Measurements from ENCODE around the gene EXOC2.

The EXOC2 gene

DNA sequence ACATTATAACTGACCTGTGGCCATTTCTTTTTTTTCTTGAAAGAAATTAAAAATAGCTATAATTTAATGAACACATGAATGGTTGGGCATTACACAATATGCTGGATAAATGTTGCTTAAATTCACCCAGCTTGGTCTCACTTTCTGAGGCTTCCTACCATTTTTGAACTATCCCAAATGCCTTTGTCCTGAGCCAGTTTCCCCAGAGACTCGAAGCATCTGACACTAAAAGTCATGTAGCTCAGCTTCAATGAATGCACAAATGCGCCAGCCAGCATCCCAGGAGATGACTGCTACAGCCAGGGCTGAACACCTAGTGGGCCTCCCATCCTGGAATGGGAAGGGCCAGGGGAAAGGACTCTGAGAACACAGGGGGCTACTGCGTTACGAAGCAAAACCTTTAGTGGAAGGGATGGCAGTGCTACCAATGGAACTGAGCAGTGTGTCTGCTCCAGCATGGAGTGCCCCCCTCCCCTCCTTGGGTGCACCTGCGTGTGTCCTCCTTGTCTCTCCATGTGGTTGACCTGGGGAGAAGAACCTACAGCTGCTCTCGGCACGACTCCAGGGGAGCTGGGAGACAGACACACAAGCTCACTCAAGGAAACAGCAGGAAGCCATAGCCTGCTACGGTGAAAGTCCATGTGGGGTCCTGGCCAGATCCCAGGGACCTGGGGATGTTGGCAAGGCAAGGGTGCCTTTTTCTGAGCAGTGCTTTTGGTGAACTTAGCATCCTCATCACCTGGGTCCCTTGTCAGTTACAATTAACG, 240.5 kb downstream of the EXOC2 start:
- Histone ChIP-seq H3K9ac (ENCODE audit: low read depth in 1 of 2, low read length in 2 of 2) (no peak overlapping the region), H3K9me3 (ENCODE audit: control insufficient read depth in 2 of 2, low read length in 2 of 2) (no peaks in the 10 kb centered on the region), H3K4me1 (ENCODE audit: control insufficient read depth in 2 of 2, insufficient read depth in 2 of 2, low read length in 2 of 2) (peaks cover 0 to 2% of the 10 kb centered on the region in 2 donors), H3K4me3 (ENCODE audit: low read length in 2 of 2) (no peak overlapping the region), H3K27me3 (ENCODE audit: control insufficient read depth in 2 of 2, insufficient read depth in 2 of 2, low read length in 2 of 2) (no peaks in the 10 kb centered on the region), H3K36me3 (ENCODE audit: control insufficient read depth in 2 of 2, insufficient read depth in 2 of 2, low read length in 2 of 2) (no peaks in the 10 kb centered on the region), H3K27ac (ENCODE audit: low read depth in 2 of 2, low read length in 2 of 2) (no peak overlapping the region)

- Histone ChIP-seq H3K9me3 (ENCODE audit: control insufficient read depth in 2 of 2, low read length in 2 of 2) (no peaks in the 10 kb centered on the region), H3K36me3 (ENCODE audit: control insufficient read depth in 2 of 2, insufficient read depth in 2 of 2, low read length in 2 of 2) (no peaks in the 10 kb centered on the region), H3K27ac (ENCODE audit: low read depth in 2 of 2, low read length in 2 of 2) (no peak overlapping the region), H3K4me3 (ENCODE audit: low read length in 2 of 2) (no peak overlapping the region), H3K9ac (ENCODE audit: low read depth in 1 of 2, low read length in 2 of 2) (no peak overlapping the region), H3K27me3 (ENCODE audit: control insufficient read depth in 2 of 2, insufficient read depth in 2 of 2, low read length in 2 of 2) (no peaks in the 10 kb centered on the region), H3K4me1 (ENCODE audit: control insufficient read depth in 2 of 2, insufficient read depth in 2 of 2, low read length in 2 of 2) (peaks cover 0 to 2% of the 10 kb centered on the region in 2 donors)
Measured at GRCh38 chr6:451847-452246, 241.1 kb downstream of the EXOC2 start.

GRCh38 chr6:451336-451735, 241.6 kb downstream of the EXOC2 start:
- Histone ChIP-seq H3K4me1 (ENCODE audit: control insufficient read depth in 2 of 2, insufficient read depth in 2 of 2, low read length in 2 of 2) (peaks cover 0 to 2% of the 10 kb centered on the region in 2 donors), H3K27ac (ENCODE audit: low read depth in 2 of 2, low read length in 2 of 2) (no peak overlapping the region), H3K27me3 (ENCODE audit: control insufficient read depth in 2 of 2, insufficient read depth in 2 of 2, low read length in 2 of 2) (no peaks in the 10 kb centered on the region), H3K9me3 (ENCODE audit: control insufficient read depth in 2 of 2, low read length in 2 of 2) (no peaks in the 10 kb centered on the region), H3K4me3 (ENCODE audit: low read length in 2 of 2) (no peak overlapping the region), H3K9ac (ENCODE audit: low read depth in 1 of 2, low read length in 2 of 2) (no peak overlapping the region), H3K36me3 (ENCODE audit: control insufficient read depth in 2 of 2, insufficient read depth in 2 of 2, low read length in 2 of 2) (no peaks in the 10 kb centered on the region)

DNA sequence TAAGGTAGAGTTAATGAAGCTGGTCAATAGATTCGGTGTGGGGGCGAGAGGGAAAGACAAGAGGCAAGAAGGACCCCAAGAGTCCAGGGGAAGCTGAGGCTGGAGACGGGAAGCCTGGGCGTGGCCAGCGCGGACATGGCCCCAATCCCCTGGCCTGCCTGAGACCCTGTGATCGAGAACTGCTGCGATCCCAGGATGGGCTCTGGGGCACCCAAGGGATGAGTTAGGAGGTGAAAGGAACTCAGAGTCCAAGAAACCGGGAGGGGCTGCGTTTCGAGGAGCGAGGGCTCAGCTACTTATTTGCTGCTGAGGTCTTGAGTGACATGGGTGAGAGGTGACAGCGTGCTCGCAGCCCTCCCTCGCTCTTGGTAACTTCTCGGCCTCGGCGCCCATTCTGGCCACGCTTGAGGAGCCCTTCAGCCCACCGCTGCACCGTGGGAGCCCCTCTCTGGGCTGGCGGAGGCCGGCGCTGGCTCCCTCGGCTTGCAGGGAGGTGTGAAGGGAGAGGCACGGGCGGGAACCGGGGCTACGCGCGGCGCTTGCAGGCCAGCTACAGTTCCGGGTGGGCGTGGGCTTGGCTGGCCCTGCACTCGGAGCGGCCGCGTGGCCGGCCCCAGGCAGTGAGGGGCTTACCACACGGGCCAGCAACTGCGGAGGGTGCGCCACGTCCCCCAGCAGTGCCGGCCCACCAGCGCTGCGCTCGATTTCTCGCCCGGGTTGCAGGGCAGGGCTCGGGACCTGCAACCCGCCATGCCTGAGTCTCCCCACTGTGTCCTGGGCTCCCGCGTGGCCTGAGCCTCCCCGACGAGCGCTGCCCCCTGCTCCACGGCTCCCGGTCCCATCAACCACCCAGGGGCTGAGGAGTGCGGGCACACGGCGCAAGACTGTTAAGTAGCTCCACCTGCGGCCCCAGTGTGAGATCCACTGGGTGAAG, 243.2 kb downstream of the EXOC2 start:
- Histone ChIP-seq H3K27me3 (ENCODE audit: control insufficient read depth in 2 of 2, insufficient read depth in 2 of 2, low read length in 2 of 2) (no peaks in the 10 kb centered on the region), H3K9me3 (ENCODE audit: control insufficient read depth in 2 of 2, low read length in 2 of 2) (no peaks in the 10 kb centered on the region), H3K9ac (ENCODE audit: low read depth in 1 of 2, low read length in 2 of 2) (no peak overlapping the region), H3K4me1 (ENCODE audit: control insufficient read depth in 2 of 2, insufficient read depth in 2 of 2, low read length in 2 of 2) (peaks cover 0 to 2% of the 10 kb centered on the region in 2 donors), H3K36me3 (ENCODE audit: control insufficient read depth in 2 of 2, insufficient read depth in 2 of 2, low read length in 2 of 2) (no peaks in the 10 kb centered on the region), H3K4me3 (ENCODE audit: low read length in 2 of 2) (no peak overlapping the region), H3K27ac (ENCODE audit: low read depth in 2 of 2, low read length in 2 of 2) (no peak overlapping the region)

- Histone ChIP-seq H3K9me3 (ENCODE audit: control insufficient read depth in 2 of 2, low read length in 2 of 2) (no peaks in the 10 kb centered on the region), H3K4me1 (ENCODE audit: control insufficient read depth in 2 of 2, insufficient read depth in 2 of 2, low read length in 2 of 2) (peaks cover 0 to 2% of the 10 kb centered on the region in 2 donors), H3K9ac (ENCODE audit: low read depth in 1 of 2, low read length in 2 of 2) (no peak overlapping the region), H3K27ac (ENCODE audit: low read depth in 2 of 2, low read length in 2 of 2) (no peak overlapping the region), H3K4me3 (ENCODE audit: low read length in 2 of 2) (no peak overlapping the region), H3K27me3 (ENCODE audit: control insufficient read depth in 2 of 2, insufficient read depth in 2 of 2, low read length in 2 of 2) (no peaks in the 10 kb centered on the region), H3K36me3 (ENCODE audit: control insufficient read depth in 2 of 2, insufficient read depth in 2 of 2, low read length in 2 of 2) (no peaks in the 10 kb centered on the region)
Measured at GRCh38 chr6:449057-449430, 243.9 kb downstream of the EXOC2 start.

- Histone ChIP-seq H3K9ac (ENCODE audit: low read depth in 1 of 2, low read length in 2 of 2) (no peak overlapping the region), H3K4me1 (ENCODE audit: control insufficient read depth in 2 of 2, insufficient read depth in 2 of 2, low read length in 2 of 2) (peaks cover 0 to 2% of the 10 kb centered on the region in 2 donors), H3K27ac (ENCODE audit: low read depth in 2 of 2, low read length in 2 of 2) (no peak overlapping the region), H3K4me3 (ENCODE audit: low read length in 2 of 2) (no peak overlapping the region), H3K9me3 (ENCODE audit: control insufficient read depth in 2 of 2, low read length in 2 of 2) (no peaks in the 10 kb centered on the region), H3K27me3 (ENCODE audit: control insufficient read depth in 2 of 2, insufficient read depth in 2 of 2, low read length in 2 of 2) (no peaks in the 10 kb centered on the region), H3K36me3 (ENCODE audit: control insufficient read depth in 2 of 2, insufficient read depth in 2 of 2, low read length in 2 of 2) (no peaks in the 10 kb centered on the region)
Measured at GRCh38 chr6:448296-449056, 244.5 kb downstream of the EXOC2 start.

DNA sequence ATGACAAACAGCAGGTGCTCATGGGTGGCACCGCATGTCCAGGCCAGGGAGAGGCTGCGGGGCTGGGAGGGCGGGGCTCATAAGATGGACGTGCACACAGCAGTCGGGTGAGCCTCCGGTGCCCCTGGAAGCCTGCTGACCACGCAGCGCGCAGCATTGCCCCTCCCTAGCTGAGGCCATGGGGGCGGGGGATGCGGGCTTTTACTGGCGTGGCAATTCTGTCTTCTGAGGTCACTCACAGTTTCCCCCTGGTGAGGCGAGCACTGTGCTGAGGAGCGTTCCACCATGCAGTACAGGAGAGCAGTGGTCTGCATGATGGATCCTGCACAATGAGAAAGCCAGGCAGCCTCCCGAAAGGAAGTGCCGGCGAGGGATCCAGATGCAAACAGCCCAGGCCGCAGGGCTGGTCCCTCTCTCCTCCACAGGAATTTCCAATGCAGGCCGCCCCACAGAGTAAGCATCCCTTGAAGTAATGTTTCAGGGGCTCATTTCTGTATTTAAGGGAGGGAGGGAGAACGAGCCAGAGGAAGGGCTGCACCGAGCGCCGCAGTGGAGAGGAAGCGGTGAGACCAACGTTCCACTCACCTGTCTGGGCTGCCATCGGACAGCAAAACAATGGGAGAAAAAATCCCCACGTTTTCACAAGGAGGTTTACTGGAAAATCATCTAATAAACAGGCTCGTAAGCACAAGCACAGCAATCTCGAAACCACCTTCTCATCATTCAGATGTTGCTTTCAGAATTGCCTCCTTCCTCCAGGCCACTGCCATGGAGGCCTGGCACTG, 245.4 kb downstream of the EXOC2 start:
- H3K9me3 ChIP-seq (ENCODE audit: control insufficient read depth in 2 of 2, low read length in 2 of 2): no peaks in the 10 kb centered on the region
- no peak overlapping the region for H3K27ac ChIP-seq (ENCODE audit: low read depth in 2 of 2, low read length in 2 of 2)
- no peak overlapping the region for H3K4me3 ChIP-seq (ENCODE audit: low read length in 2 of 2)
- no peak overlapping the region for H3K9ac ChIP-seq (ENCODE audit: low read depth in 1 of 2, low read length in 2 of 2)
- H3K36me3 ChIP-seq (ENCODE audit: control insufficient read depth in 2 of 2, insufficient read depth in 2 of 2, low read length in 2 of 2): no peaks in the 10 kb centered on the region
- H3K4me1 ChIP-seq (ENCODE audit: control insufficient read depth in 2 of 2, insufficient read depth in 2 of 2, low read length in 2 of 2): peaks cover 0 to under 1% of the 10 kb centered on the region in 2 donors
- H3K27me3 ChIP-seq (ENCODE audit: control insufficient read depth in 2 of 2, insufficient read depth in 2 of 2, low read length in 2 of 2): no peaks in the 10 kb centered on the region

GRCh38 chr6:446418-447366, 246.2 kb downstream of the EXOC2 start:
- Histone ChIP-seq H3K9me3 (ENCODE audit: control insufficient read depth in 2 of 2, low read length in 2 of 2) (no peaks in the 10 kb centered on the region), H3K36me3 (ENCODE audit: control insufficient read depth in 2 of 2, insufficient read depth in 2 of 2, low read length in 2 of 2) (no peaks in the 10 kb centered on the region), H3K4me3 (ENCODE audit: low read length in 2 of 2) (no peak overlapping the region), H3K27me3 (ENCODE audit: control insufficient read depth in 2 of 2, insufficient read depth in 2 of 2, low read length in 2 of 2) (no peaks in the 10 kb centered on the region), H3K4me1 (ENCODE audit: control insufficient read depth in 2 of 2, insufficient read depth in 2 of 2, low read length in 2 of 2) (no peaks in the 10 kb centered on the region), H3K9ac (ENCODE audit: low read depth in 1 of 2, low read length in 2 of 2) (no peak overlapping the region), H3K27ac (ENCODE audit: low read depth in 2 of 2, low read length in 2 of 2) (no peak overlapping the region)
